ENCODE results near the gene VSTM2B.
"Not testable (repeated sequence)": the region's sequence is repeated elsewhere in the genome, so short reads cannot be mapped to it uniquely, and the experiment has no call there.

VSTM2B gene

DNA sequence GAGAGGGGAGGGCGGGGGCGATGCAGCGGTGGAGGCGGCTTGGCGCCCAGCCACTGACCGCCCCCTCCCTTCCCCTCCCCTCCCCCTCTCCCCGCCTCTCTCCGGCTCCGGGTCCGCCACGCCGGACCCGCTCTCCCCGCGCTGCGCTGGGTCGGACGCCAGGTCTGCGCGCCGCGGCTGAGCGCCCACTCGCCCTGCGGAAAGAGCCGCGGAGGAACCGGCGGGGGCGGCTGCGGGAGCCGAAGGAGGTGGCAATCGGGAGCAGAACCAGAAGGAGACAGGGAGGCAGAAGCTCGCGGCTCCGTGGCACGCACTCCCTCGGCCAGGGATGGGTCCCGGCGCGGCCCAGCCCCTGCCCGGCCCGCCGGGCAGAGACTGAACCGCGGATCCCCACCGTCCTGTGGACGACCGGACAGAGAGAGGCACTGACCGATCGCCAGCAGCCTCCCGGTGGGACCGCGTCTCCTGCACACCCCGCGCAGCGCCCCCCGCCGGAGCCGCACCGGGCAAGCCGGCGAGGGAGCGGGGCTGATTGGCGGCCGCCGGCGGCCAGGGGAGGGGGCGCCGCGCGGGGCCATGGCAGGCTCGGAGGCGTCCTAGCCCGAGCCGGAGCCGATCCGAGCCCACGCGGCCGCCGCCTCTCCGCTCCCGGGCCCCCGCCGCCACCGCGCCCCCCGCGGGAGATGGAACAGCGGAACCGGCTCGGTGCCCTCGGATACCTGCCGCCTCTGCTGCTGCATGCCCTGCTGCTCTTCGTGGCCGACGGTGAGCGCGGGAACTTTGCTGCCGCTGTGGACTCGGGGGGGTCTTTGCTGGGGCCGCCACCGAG, at the start of gene VSTM2B:
Gene VSTM2B (plus strand): TSS at position 94 of the 829 bp plus-strand sequence. CDS start 590 bp downstream, at position 684.
- no peak for DNase-seq (ENCODE audit: low read depth in 2 of 2, low spot score in 1 of 2)

DNA sequence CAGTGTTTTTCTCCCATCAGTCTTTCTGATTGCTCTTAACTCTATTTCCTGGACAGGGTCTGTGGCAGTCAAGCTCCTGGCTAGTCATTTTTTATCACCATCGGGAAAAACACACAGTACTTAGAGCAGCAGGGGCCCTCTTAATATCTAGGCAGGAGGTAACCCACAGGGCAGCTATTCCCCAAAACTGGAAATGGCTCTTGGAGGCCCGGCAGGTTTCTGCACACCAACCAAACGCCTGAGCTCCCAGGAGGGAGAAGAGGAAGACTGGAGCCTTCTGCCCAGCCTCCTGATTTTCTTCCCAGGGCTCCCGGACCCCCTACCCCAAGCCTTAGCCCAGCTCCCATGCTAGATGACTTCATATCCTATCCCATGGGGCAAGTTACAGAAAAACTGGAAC, 49.3 kb upstream of the VSTM2B start:
- DNase-seq (ENCODE audit: low read depth in 2 of 2, low spot score in 1 of 2), result no peak

DNA sequence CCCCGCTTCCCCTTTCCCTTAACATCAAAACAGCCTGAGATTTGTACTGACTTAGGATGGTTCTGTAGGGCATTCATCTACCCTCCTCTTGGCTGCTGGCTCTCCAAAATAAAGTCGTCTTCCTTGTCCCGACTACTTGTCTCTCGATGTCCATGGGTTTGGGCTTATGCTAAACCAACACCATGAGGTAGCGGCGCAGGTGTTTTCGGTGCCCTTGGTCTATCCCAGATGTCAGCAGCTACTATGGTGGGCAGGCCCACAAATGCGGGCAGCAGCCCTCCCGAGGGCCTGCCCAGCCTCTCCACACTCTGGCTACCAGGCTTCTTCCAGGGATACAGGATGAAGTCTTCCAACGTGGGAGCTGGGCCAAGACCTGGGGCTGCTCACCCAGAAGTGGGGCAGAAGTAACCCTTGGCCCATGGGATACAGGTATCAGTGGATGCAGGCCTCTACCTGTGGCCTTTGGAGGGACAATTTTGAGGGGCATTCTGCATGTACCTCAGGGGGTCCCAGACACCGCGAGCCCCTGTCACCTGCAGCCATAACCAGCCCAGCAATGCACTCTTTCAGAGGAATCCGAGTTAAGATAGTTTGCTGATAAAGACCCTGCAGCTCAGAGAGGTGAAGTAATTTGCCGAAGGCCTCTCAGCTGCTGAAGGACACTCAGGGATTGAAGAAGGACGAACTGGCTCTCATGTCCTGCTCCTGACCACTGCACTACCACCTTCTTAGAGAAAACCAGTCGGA, 47.8 kb upstream of the VSTM2B start:
- no peak for DNase-seq (ENCODE audit: low read depth in 2 of 2, low spot score in 1 of 2)

DNA sequence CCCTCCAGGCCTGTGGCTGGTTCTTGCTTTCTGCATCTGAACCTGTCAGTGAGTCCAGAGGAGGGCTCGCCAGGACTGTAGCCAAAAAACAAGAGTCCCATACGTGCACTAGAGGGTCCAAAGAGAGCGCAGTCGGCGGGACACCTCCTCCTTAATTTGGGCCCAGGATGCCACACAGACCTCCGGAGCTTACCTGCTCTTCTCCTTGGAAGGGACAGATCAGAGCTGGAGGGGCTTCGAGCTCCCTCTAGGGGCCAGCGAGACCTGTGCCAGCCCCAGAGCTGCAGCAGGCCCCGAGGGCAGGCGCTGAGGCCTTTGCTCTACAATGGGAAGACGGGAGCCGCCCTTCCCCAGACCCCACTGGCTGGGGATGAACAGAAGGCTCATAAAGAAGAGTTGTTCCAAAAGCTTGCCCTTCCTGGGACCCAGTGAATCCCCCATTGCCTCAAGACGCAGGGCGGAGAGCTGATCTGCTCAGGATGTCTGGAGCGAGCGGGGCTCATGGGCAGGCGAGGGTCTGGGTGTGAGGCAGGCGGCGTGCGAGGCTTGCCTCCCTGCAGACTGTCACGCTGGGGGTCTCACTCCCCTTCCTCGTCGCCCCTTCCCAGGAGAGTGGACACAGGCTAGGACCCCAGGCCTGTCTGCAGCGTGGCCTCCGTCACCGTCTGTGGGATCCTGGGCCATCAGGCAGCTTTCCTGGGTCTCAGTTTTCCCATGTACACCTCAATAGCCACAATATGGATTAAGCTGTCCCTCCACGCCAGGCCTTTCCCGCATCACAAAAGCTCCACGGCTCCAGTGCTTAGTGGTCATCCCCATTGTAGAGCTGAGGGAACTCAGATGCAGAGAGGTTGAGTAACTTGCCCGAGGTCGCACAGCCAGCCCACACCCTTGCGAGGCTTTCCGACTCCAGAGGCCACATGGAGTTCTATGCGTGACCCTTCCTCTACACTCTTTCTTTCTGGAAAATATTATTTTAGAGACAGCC, 46.9 kb upstream of the VSTM2B start:
- no peak for DNase-seq (ENCODE audit: low read depth in 2 of 2, low spot score in 1 of 2)

DNA sequence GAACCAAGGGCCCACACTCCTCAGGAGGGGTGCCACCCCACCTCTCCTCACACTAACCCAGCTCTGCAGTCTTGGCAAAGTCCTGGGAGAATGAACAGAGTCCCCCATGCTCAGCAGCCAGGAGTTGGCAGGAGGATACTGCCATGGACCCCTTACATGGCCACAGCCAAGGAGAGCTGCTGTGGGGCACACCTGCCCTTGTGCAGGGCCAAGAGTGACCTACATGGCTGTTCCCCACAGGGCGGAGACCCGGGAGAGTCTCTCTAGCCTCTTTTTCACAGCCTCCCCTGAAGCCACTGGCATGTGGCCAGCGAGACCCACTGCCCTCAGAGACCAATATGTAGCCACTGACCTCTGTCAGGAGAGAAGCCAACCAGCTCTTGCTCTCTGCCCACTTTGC, 45.9 kb upstream of the VSTM2B start:
- DNase-seq (ENCODE audit: low read depth in 2 of 2, low spot score in 1 of 2), result no peak

DNA sequence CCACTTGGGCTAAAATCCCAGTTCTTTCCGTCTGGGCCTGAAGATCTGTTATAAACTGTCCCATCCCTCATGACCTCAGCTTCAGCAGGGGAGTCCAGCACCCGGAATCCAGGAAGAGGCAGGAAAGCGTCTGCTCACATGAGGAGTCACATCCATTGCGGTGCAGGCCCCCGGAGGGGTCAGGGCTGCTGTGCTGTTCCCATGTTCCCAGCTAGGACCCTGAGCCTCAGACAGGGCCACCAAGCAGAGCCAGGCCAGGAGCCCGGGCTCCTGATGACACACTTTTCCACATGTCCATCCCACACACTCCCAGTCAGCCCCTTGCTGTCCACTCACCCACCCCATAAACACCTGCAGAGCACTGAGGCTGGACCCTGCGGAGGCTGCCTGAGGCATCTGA, 45.3 kb upstream of the VSTM2B start:
- no peak for DNase-seq (ENCODE audit: low read depth in 2 of 2, low spot score in 1 of 2)

DNA sequence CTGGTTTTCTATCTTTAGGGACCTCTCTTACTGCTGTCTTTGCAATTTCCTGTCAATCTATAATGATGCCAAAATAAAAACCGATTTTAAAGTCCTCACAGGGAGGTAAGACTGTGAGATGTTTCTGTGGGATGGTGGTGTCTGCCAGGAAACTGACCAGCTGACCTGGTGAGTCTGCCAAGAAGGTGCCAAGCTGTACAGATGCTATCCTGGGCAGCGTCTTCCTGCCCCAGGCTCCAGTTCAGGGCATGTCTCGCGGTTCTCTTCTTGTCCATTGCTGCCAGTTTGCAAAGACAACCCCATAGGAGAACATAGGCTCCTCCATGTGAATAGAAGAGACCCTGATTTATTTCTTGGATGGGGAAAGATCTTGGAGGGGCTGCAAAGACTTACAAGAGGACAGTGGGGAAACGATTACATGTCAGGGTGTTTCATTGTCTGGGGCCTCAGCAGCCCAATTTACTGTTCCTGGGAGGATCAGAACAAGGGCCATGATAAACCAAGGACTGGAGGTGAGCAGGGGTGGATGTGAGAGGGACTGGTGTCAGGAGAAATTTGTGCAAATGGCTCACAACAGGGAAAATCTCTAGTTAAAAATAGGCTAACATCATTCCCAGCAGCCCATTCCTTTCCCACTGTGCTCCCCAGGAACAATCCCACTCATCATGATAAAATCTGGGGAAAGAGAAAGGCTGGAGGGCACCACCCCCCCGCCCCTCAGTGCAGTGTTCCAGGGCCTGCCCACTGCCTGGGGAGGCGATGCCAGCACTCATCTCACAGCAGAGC, 42.7 kb upstream of the VSTM2B start:
- no peak for DNase-seq (ENCODE audit: low read depth in 2 of 2, low spot score in 1 of 2)

DNA sequence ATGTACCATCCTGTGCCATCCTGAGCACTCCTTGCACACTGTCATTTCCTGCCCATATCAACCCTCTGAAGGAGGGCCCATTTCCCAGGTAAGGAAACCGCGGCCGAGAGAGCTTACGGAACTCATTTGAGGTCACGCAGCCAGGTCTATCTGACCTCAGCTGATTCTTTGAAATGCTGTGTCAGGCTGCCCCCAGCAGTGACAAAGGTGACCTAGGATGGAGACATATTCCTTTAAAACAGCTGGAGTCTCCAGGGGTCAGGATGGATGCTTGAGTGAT, 42.2 kb upstream of the VSTM2B start:
- DNase-seq (ENCODE audit: low read depth in 2 of 2, low spot score in 1 of 2), result no peak

DNA sequence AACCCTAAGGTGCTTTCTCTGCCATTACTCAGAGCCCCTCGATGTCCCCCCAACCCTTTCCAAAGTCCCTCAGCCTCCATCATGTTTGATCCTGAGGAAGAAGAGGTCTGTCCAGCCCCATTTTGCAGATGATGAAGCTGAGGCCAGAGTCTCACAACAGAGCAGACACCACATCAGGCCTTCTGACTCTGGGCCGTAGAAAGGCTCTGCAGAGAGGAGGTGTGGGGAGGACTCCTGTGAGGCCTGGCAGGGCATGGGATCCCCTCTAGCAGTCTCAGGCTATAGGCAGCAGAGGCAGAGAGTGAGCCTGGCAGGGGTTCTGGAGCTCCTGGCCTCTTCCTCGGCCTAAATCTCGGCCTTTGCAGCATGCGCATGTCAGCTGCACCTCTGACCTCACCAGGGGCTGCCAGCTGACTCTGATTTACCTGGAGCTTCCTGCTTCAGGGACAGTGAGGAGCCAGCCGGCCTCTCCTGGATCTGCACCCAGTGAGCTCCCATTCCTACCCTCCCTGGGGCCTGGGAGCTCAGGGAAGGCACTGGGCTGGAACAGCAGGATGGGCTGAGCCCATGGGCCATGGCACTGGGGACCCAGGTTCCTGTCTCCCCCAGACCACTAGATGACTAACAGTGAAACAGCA, 41.7 kb upstream of the VSTM2B start:
- no peak for DNase-seq (ENCODE audit: low read depth in 2 of 2, low spot score in 1 of 2)

DNA sequence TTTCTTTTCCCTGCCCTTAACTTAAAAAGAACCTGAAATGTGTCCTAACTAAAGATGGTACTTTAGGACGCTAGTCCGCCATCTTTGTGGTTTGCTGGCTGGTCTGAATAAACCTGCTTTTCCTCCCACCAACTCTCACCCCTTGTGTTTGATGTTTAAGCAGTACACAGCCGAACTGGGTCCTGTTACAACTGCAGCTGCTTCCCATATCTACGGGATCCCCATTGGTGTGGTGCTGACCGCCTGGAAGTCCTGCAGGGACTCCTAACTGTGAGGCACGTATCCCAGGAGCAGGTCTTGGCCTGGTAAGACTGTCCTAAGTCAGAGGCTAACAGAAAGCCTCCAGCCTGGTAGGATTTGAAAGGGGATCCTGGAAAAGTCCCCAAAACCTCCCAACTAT, 40.9 kb upstream of the VSTM2B start:
- no peak for DNase-seq (ENCODE audit: low read depth in 2 of 2, low spot score in 1 of 2)

DNA sequence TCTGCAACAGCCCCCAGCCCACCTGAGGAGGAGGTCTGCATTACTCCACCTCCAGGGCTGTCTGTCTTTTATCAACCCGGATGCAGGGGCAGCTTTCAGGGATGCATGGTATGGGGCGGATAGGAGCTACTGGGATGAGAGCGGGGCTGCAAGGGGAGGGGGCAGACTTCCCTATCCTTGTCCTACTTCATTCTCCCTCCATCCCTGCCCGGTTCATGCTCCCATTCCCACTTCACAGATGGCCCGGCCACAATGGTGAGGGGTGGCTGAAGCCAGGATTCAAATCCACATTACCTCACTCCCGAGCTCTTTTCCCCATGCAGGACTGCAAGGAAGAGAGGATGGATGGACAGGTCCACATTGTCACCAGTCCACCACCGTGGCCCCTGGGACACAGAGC, 40.5 kb upstream of the VSTM2B start:
- no peak for DNase-seq (ENCODE audit: low read depth in 2 of 2, low spot score in 1 of 2)

DNA sequence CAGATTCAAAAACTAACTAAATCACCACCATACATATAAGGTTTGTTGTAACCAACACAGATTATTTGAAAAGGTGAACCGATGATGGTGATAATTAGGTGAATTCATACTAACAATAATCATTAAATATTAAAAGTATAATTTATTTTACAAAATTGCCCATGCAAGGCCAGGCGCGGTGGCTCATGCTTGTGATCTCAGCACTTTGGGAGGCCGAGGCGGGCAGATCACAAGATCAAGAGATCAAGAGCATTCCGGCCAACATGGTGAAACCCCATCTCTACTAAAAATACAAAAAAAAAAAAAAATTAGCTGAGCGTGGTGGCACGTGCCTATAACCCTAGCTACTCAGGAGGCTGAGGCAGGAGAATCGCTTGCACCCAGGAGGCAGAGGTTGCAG, 38.8 kb upstream of the VSTM2B start:
- DNase-seq (ENCODE audit: low read depth in 2 of 2, low spot score in 1 of 2), result not testable (repeated sequence)

DNA sequence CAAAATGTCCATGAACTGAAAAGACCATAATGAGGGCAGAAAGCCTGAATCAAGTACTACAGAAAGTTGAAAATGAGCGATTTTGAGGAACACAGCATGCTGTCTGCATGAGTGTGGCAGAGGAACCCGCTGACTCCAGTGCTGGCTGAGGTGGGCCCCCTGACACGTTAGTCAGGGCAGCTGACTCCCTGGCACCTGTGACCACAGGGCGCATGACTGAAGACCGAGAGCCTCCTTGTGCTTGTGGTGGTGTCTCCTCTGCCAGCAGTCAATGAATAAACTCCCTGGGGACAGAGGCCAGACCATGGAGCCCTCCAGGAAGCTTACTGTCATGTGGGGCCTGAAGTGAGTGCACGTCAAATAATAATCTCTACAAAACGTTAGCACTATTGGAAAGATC, 38.4 kb upstream of the VSTM2B start:
- no peak for DNase-seq (ENCODE audit: low read depth in 2 of 2, low spot score in 1 of 2)

DNA sequence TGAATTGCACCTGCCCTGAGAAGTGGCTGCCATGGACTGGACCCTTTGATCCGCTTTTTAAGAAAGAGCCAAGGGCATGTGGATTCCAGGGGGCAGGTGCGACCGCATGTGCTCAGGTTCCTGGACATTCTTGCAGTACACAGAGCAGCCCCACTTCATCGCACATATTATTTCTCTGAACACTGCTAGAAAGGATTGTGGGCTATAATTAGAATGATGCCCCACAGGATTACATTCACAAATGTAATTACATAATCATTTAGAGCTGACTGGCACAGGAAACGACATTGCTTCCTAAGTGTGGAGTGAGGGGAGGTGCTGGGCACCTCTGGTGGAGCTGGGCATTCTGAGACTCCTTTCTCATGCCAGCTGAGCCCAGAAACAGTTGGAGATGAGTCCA, 37.5 kb upstream of the VSTM2B start:
- DNase-seq (ENCODE audit: low read depth in 2 of 2, low spot score in 1 of 2), result no peak

DNA sequence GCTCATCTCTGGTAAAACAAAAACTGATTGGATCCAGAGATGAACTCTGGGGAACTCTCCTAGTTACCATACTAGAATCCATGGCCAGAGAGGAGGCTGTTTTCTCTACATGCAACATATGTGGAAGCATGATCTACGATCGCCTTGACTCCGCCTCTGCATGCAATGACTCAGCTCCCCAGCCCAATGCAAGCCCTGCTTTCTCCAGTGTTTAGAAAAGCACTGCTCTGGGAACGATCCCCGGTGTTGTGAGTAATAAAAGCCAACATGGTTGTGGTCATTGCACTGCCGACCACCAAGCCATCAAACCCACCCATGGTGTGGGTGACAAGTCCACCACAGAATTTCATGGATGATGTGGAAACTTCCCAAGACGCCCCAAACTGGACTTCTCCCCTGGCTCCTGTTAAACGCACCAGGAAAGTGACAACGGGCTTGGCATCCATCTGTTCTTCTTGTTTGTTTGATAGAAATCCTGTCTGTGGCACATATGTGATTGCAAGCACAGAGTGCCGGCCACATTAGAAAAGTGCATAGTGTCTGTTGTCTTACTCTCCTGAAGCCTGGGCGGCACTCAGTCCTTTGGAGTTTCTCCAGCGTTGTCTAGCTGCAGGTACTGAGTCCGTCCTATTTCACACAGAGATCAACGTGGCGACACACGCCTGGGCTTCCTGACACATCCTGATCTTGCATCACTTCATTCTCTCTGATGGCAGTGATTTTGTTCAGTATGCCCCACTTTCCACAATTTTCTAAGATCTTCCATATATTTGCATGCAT, 36.4 kb upstream of the VSTM2B start:
- no peak for DNase-seq (ENCODE audit: low read depth in 2 of 2, low spot score in 1 of 2)

DNA sequence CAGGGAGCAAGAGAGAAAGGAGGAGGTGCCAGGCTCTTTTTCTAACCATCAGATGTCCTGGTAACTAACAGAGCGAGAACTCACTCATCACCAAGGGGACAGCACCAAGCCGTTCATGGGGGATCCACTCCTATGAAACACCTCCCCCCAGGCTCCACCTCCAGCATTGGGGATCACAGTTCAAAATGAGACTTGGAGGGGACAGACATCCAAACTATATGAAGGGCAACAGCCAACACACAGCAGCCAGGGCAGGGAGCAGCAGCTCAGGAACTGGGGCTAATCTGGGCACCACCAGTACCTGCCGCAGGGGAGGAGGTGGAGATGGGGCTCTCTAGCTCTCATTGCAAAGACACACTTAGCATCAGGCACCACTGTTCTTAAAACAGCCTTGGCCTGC, 34.3 kb upstream of the VSTM2B start:
- no peak for DNase-seq (ENCODE audit: low read depth in 2 of 2, low spot score in 1 of 2)

DNA sequence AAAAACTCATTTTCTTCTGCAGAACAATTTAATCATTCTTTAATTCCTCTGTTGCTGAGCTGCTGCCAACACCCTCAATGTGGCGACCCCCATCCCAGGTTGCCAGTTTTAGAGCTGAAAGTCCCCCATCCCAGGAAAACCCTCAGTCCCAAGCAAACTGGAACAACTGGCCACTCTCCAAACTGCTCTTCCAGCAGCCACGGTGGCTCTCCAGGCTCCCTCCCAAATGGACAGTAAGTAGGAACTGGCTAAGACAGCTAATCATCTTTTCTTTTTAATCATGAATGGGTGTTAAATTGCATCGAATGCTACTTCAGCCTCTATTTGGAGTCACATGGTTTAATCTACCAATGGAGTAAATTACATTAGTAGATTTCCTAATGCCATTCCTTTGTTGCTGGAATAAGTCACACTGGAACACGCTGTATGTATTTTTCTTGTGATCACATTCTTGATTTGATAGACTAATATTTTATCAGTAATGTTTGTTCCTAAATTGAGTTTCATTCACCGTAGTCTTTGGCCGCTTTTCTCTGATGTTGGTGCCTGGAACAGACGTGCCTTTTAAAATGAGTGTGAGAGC, 33.7 kb upstream of the VSTM2B start:
- DNase-seq (ENCODE audit: low read depth in 2 of 2, low spot score in 1 of 2), result no peak

DNA sequence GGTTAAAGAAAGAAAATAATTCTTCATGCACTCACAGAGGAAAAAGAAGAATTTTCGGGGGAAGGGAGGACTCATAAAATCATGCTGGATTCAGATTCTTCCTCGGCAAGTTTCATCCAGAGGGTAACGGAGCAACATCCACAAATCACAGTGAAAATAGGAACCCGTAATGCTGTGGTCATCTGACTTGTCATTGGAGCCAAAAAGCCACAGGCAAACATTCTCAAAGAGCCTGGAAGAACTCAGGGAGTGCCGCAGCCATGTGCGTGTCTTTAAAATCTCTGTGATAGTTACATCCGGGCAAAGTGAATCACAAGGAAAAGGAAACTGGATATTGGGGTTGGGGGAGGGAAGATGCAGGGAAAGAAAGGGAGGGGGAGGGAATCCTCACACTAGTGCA, 33.0 kb upstream of the VSTM2B start:
- no peak for DNase-seq (ENCODE audit: low read depth in 2 of 2, low spot score in 1 of 2)

DNA sequence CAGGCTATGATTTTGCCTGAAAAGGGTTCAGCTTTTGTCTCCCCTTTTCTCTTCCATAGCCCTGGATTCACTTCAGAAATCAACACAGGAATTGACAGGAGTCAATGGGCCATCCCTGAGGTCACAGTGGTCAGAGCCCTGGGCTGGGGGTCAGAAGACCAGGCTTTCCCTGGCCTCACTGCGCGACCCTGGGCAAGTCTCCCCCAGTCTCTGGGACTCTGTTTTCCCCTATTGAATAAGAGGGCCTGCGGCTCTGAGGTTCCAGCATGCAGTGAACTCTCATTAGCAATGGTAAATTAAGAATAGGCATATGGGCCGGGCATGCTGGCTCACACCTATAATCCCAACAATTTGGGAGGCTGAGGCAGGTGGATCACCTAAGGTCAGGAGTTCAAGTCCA, 30.7 kb upstream of the VSTM2B start:
- no peak for DNase-seq (ENCODE audit: low read depth in 2 of 2, low spot score in 1 of 2)

Measured in stimulated activated CD8-positive, alpha-beta memory T cell treated with anti-CD3 and anti-CD28 coated beads, Interleukin-4, amount 100 ng/mL, for 4 hours (primary cell).